ENCODE data around the gene SLC9C2. TPM values are rescaled to one million over a fixed set of nuclear protein-coding genes. Genes with fewer than 3 reads are reported as not detected.
A peak's percentile ranks its signal among the peaks of the same experiment; 100 is the strongest.
"Not testable (repeated sequence)": the region's sequence is repeated elsewhere in the genome, so short reads cannot be mapped to it uniquely, and the experiment has no call there.

Gene SLC9C2
- total RNA-seq, 2 donors from 2014 or later, result not detected

- no peaks in the 10 kb centered on the region for H3K9me3 Mint-ChIP-seq
- no peak overlapping the region for H3K27ac Mint-ChIP-seq
- peak; percentile 50 for ATAC-seq (replicated peaks in 1 of 2)
- peak; percentile 9 to 12 for DNase-seq
- H3K27me3 Mint-ChIP-seq (ENCODE audit: low read depth), result no peaks in the 10 kb centered on the region
- no peaks in the 10 kb centered on the region for H3K4me1 Mint-ChIP-seq (ENCODE audit: low read depth)
- no peaks in the 10 kb centered on the region for H3K36me3 Mint-ChIP-seq (ENCODE audit: insufficient read depth in 2 of 2)
- H3K4me3 Mint-ChIP-seq, result no peak overlapping the region
These were observed 96.4 kb downstream of the SLC9C2 start for GRCh38 chr1:173506437-173506836.

GRCh38 chr1:173505391-173505790 lies 97.5 kb downstream of the SLC9C2 start:
- peak overlapping the region; percentile 22 for H3K27ac Mint-ChIP-seq
- ATAC-seq (replicated peaks in 1 of 2) (no peak), DNase-seq (no peak)
- H3K4me3 Mint-ChIP-seq, result no peak overlapping the region
- no peaks in the 10 kb centered on the region for H3K9me3 Mint-ChIP-seq
- no peaks in the 10 kb centered on the region for H3K27me3 Mint-ChIP-seq (ENCODE audit: low read depth)
- H3K36me3 Mint-ChIP-seq (ENCODE audit: insufficient read depth in 2 of 2), result no peaks in the 10 kb centered on the region
- H3K4me1 Mint-ChIP-seq (ENCODE audit: low read depth), result no peaks in the 10 kb centered on the region

DNA sequence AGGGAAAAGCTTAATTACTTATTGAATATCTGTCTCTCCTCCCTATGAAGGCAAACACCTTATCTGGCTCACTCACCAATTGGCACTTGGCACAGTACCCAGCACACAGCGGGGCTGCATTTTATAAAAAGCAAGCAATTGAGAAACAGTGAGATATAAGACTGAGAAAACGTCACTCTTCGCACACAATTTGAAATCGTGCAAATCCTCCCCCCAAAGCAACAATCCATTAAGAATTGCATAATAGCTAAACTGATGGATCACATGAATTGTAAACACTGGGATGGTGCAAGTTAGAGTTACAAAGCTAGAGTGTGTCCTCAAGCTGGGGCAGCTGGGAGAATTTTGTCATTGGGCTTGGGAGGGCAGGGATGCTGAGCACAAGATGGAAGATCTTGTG lies 98.6 kb downstream of the SLC9C2 start:
- no peak for ATAC-seq (replicated peaks in 1 of 2)

GRCh38 chr1:173503391-173503790 lies 99.5 kb downstream of the SLC9C2 start:
- no peak for DNase-seq
- no peaks in the 10 kb centered on the region for H3K9me3 Mint-ChIP-seq
- no peak overlapping the region for H3K4me3 Mint-ChIP-seq
- no peaks in the 10 kb centered on the region for H3K27me3 Mint-ChIP-seq (ENCODE audit: low read depth)
- H3K27ac Mint-ChIP-seq, result no peak overlapping the region
- no peak for ATAC-seq (replicated peaks in 1 of 2)
- H3K36me3 Mint-ChIP-seq (ENCODE audit: insufficient read depth in 2 of 2), result no peaks in the 10 kb centered on the region
- no peaks in the 10 kb centered on the region for H3K4me1 Mint-ChIP-seq (ENCODE audit: low read depth)

More for the DNA sequence above, 98.6 kb downstream of the SLC9C2 start:
- no peaks in the 10 kb centered on the region for H3K4me1 Mint-ChIP-seq (ENCODE audit: low read depth)
- no peaks in the 10 kb centered on the region for H3K9me3 Mint-ChIP-seq
- no peak overlapping the region for H3K27ac Mint-ChIP-seq
- no peak overlapping the region for H3K4me3 Mint-ChIP-seq
- no peaks in the 10 kb centered on the region for H3K27me3 Mint-ChIP-seq (ENCODE audit: low read depth)
- no peaks in the 10 kb centered on the region for H3K36me3 Mint-ChIP-seq (ENCODE audit: insufficient read depth in 2 of 2)
- no peak for DNase-seq

GRCh38 chr1:173502104-173502503 lies 100.8 kb downstream of the SLC9C2 start:
- DNase-seq (no peak), ATAC-seq (replicated peaks in 1 of 2) (no peak)
- peaks cover 0 to 2% of the 10 kb centered on the region in 2 donors for H3K36me3 Mint-ChIP-seq (ENCODE audit: insufficient read depth in 2 of 2)
- no peaks in the 10 kb centered on the region for H3K4me1 Mint-ChIP-seq (ENCODE audit: low read depth)
- no peaks in the 10 kb centered on the region for H3K27me3 Mint-ChIP-seq (ENCODE audit: low read depth)
- H3K9me3 Mint-ChIP-seq, result peaks cover 1% of the 10 kb centered on the region in 2 donors
- no peak overlapping the region for H3K4me3 Mint-ChIP-seq
- no peak overlapping the region for H3K27ac Mint-ChIP-seq

- H3K9me3 Mint-ChIP-seq, result peaks cover 4 to 6% of the 10 kb centered on the region in 2 donors
- H3K36me3 Mint-ChIP-seq (ENCODE audit: insufficient read depth in 2 of 2), result peaks cover 2 to 3% of the 10 kb centered on the region in 2 donors
- no peak for DNase-seq
- no peak for ATAC-seq (replicated peaks in 1 of 2)
- H3K4me1 Mint-ChIP-seq (ENCODE audit: low read depth), result no peaks in the 10 kb centered on the region
- no peak overlapping the region for H3K27ac Mint-ChIP-seq
- H3K4me3 Mint-ChIP-seq, result no peak overlapping the region
- H3K27me3 Mint-ChIP-seq (ENCODE audit: low read depth), result no peaks in the 10 kb centered on the region
These were observed 103.1 kb downstream of the SLC9C2 start for GRCh38 chr1:173499729-173500128.

- Mint-ChIP-seq H3K9me3 (peaks cover 5 to 9% of the 10 kb centered on the region in 2 donors), H3K27me3 (ENCODE audit: low read depth) (no peaks in the 10 kb centered on the region), H3K36me3 (ENCODE audit: insufficient read depth in 2 of 2) (peaks cover 2 to 3% of the 10 kb centered on the region in 2 donors), H3K4me3 (no peak overlapping the region), H3K27ac (no peak overlapping the region), H3K4me1 (ENCODE audit: low read depth) (no peaks in the 10 kb centered on the region)
- no peak for ATAC-seq (replicated peaks in 1 of 2)
- DNase-seq, result no peak
These were observed 106.0 kb downstream of the SLC9C2 start for GRCh38 chr1:173496757-173497320.

- Mint-ChIP-seq H3K4me1 (ENCODE audit: low read depth) (no peaks in the 10 kb centered on the region), H3K27me3 (ENCODE audit: low read depth) (no peaks in the 10 kb centered on the region), H3K27ac (no peak overlapping the region), H3K4me3 (no peak overlapping the region), H3K9me3 (peaks cover 5 to 9% of the 10 kb centered on the region in 2 donors), H3K36me3 (ENCODE audit: insufficient read depth in 2 of 2) (peaks cover 2 to 3% of the 10 kb centered on the region in 2 donors)
- ATAC-seq (replicated peaks in 1 of 2) (no peak), DNase-seq (no peak)
These were observed 107.1 kb downstream of the SLC9C2 start for GRCh38 chr1:173495609-173496267.

DNA sequence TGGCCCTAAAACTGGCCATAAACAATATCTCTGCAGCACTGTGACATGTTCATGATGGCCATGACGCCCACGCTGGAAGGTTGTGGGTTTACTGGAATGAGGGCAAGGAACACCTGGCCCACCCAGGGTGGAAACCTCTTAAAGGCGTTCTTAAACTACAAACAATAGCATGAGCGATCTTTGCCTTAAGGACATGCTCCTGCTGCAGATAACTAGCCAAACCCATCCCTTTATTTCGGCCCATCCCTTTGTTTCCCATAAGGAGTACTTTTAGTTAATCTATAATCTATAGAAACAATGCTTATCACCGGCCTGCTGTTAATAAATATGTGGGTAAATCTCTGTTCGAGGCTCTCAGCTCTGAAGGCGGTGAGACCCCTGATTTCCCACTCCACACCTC lies 109.7 kb downstream of the SLC9C2 start:
- not testable (repeated sequence) for H3K4me1 Mint-ChIP-seq (ENCODE audit: low read depth)

DNA sequence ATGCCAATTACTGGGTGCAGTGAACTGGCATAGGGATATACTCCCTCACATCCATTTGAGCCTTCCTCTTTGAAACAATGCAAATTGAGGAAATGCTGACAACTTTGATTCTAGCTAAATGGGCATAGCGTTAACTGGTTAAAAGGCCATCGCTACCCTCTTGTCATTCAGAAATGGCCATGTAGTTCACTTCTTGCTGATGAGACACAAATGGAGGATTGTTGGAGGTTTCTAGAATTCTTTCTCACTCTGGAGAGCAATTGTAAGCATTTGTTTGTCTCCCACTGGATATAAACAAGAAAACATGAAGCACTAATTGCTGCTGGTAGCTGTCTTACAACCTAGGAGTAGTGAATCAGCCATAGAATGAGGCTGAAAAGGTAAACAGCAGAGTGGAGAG lies 111.4 kb downstream of the SLC9C2 start:
- H3K36me3 Mint-ChIP-seq (ENCODE audit: insufficient read depth in 2 of 2), result peaks cover 4 to 12% of the 10 kb centered on the region in 2 donors
- no peak for DNase-seq
- no peaks in the 10 kb centered on the region for H3K4me1 Mint-ChIP-seq (ENCODE audit: low read depth)
- no peak overlapping the region for H3K4me3 Mint-ChIP-seq
- H3K9me3 Mint-ChIP-seq, result peaks cover 1 to 3% of the 10 kb centered on the region in 2 donors
- H3K27ac Mint-ChIP-seq, result no peak overlapping the region
- H3K27me3 Mint-ChIP-seq (ENCODE audit: low read depth), result no peaks in the 10 kb centered on the region
- no peak for ATAC-seq (replicated peaks in 1 of 2)

More for the DNA sequence above, 109.7 kb downstream of the SLC9C2 start:
- not testable (repeated sequence) for H3K36me3 Mint-ChIP-seq (ENCODE audit: insufficient read depth in 2 of 2); H3K4me3 Mint-ChIP-seq; H3K27me3 Mint-ChIP-seq (ENCODE audit: low read depth); DNase-seq; H3K27ac Mint-ChIP-seq; ATAC-seq (replicated peaks in 1 of 2); H3K9me3 Mint-ChIP-seq

DNA sequence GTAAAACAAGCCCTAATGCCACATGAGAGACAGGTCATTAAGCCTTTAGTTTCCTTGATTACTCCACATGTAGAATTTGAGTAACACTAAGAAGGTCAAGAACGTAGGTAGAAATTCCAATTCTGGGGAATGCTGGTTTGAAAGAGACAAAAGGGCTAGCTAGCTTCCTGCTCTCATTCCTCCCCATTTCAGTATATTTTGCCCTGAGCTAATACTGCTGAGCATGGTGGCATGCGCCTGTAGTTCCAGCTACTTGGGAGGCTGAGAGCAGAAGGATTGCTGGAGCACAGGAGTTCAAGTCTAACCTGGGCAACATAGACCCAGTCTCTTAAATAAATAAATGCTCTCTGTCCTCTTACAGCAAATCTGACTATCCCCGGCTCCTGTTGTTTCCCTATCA lies 112.9 kb downstream of the SLC9C2 start:
- Mint-ChIP-seq H3K9me3 (peaks cover 1 to 3% of the 10 kb centered on the region in 2 donors), H3K4me1 (ENCODE audit: low read depth) (no peaks in the 10 kb centered on the region), H3K27ac (no peak overlapping the region), H3K4me3 (no peak overlapping the region), H3K36me3 (ENCODE audit: insufficient read depth in 2 of 2) (peaks cover 6 to 24% of the 10 kb centered on the region in 2 donors), H3K27me3 (ENCODE audit: low read depth) (no peaks in the 10 kb centered on the region)
- ATAC-seq (replicated peaks in 1 of 2) (no peak), DNase-seq (no peak)

GRCh38 chr1:173489149-173489600 lies 113.7 kb downstream of the SLC9C2 start:
- Mint-ChIP-seq H3K36me3 (ENCODE audit: insufficient read depth in 2 of 2) (peaks cover 9 to 29% of the 10 kb centered on the region in 2 donors), H3K4me3 (no peak overlapping the region)
- no peak for ATAC-seq (replicated peaks in 1 of 2)

DNA sequence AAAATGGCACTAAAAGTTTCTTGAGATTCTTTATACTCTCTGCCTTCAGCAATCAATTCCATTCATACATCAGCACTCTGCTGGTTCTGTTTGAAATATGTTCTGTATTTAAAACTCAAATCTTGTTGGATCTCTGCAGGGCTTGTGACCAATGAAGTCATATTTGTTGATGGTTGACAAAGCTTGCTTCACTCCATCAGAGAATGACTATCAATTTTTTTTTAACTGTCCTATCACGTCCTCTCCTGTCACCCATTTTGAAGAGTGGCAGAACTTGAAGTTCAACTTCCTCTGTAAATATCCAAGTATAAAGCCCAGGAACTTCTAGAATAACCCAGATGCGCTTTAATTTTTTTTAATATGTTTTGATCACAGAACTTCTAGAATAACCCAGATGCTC lies 114.9 kb downstream of the SLC9C2 start:
- H3K9me3 Mint-ChIP-seq, result no peaks in the 10 kb centered on the region
- H3K27me3 Mint-ChIP-seq (ENCODE audit: low read depth), result no peaks in the 10 kb centered on the region
- peaks cover 10 to 32% of the 10 kb centered on the region in 2 donors for H3K36me3 Mint-ChIP-seq (ENCODE audit: insufficient read depth in 2 of 2)
- H3K4me3 Mint-ChIP-seq, result no peak overlapping the region
- H3K27ac Mint-ChIP-seq, result no peak overlapping the region
- H3K4me1 Mint-ChIP-seq (ENCODE audit: low read depth), result no peaks in the 10 kb centered on the region
- ATAC-seq (replicated peaks in 1 of 2), result no peak
- no peak for DNase-seq

More at GRCh38 chr1:173489149-173489600, 113.7 kb downstream of the SLC9C2 start:
- no peaks in the 10 kb centered on the region for H3K27me3 Mint-ChIP-seq (ENCODE audit: low read depth)
- H3K27ac Mint-ChIP-seq, result no peak overlapping the region
- peaks cover 1 to 3% of the 10 kb centered on the region in 2 donors for H3K9me3 Mint-ChIP-seq
- no peaks in the 10 kb centered on the region for H3K4me1 Mint-ChIP-seq (ENCODE audit: low read depth)
- DNase-seq, result no peak
